ENCODE measurements around the gene RAP1A.

RAP1A gene

GRCh38 chr1:111720274-111720976, 100.8 kb downstream of the RAP1A start:
- DNase-seq (ENCODE audit: low spot score) = no peak

DNA sequence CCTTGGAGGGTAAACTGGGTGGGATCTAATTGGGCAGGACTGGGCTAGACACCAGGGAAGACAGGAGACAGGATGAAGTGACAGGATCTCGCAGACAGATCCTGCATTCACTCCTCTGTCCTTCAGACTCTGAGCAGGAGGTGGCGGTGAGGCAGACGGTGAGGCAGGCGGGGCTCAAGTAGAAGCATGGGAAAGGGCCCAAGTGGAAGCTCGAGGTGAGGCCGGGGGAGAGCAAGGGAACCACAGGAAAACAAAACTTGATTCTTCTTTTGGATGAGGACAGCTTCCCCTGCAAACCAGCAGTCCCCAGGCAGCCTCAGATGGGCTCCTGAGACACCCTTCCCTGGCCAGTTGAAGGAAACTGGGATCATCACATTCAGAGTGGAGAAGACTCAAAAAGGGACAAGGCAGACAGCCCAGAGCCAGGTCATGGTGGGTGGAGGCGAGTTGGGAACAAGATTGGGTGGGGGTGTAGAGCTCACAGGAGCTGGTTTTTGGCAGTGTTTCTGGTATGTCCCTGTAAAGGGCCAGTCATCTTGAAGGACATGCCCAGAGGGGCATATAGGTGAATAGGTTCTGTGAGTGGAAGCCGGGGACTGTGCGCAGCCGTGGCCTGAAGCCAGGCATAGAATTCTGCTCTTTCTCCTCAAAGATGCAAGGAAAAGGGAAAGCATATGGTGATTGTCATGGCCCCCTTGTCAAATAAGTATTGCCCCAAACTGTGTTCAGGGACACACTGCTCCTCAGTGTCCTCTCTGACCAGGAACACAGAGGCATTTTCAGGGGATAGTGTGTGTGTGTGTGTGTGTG, 101.6 kb downstream of the RAP1A start:
- no peak for DNase-seq (ENCODE audit: low spot score)

- DNase-seq (ENCODE audit: low spot score) = no peak
Observed at GRCh38 chr1:111723091-111723806, 103.7 kb downstream of the RAP1A start.

DNA sequence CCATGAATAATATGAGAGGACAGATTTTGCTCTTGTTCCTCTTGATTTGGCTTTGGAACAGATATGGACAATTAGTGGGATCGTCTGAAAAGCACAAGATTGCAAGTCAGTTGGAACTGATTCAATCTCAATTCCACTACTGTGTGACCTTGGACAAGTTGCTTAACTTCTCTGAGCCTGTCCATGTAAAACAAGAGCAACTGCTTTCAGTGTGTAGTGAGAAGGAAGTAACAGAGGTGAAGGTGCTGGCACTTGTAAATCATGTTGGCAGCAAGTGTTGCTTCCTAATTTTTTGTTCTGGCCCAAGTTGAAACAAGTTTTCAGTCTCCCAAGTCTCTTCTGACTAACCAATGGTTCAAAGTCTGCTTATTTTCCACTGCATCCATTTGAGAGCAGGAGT, 104.3 kb downstream of the RAP1A start:
- no peak for DNase-seq (ENCODE audit: low spot score)

DNA sequence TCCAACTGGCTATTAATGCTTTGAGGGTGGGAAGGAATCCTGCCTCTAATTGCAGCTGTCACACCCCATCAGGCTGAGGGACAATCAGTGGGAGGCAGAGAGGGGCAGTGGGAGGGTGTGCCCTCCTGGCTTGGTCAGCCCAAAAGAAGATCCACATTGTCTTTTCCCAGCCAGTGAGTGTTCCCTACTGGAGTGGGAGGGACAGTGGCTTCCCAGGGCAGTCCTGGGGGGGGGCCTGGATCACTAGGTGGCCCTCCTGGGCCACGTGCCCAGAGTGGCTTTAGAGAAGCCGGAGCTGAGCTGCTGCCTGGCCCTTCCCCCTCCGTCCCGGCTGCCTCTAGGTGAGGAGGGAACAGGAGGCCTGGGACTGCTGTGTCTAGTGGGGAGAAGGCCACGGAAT, 105.6 kb downstream of the RAP1A start:
- DNase-seq (ENCODE audit: low spot score) = no peak

GRCh38 chr1:111727056-111727455, 107.5 kb downstream of the RAP1A start:
- no peak for DNase-seq (ENCODE audit: low spot score)

- no peak for DNase-seq (ENCODE audit: low spot score)
Observed at GRCh38 chr1:111729271-111729921, 109.8 kb downstream of the RAP1A start.

- no peak for DNase-seq (ENCODE audit: low spot score)
Observed at GRCh38 chr1:111729946-111730681, 110.5 kb downstream of the RAP1A start.

DNA sequence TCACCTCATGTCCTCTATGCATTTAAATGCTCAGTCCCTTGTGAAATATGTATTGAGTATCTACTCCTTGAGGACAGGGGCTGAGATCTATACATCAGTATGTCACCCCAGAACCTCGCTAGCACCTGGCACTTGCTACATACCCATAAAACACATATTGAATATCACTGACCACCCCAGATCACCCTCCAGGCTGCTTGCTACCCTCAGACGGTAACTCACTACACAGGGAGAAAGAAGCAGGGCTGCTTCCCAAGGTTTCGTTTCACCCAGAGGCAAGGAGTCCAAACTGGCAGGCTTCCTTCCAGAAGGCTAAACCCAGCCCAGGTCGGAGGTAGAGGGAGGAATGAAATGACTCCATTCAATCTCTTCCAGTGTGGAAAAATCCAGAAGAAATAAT, 111.1 kb downstream of the RAP1A start:
- no peak for DNase-seq (ENCODE audit: low spot score)

GRCh38 chr1:111731956-111732355, 112.4 kb downstream of the RAP1A start:
- DNase-seq (ENCODE audit: low spot score) = no peak

- DNase-seq (ENCODE audit: low spot score) = no peak
Observed at GRCh38 chr1:111732718-111733117, 113.1 kb downstream of the RAP1A start.

- DNase-seq (ENCODE audit: low spot score) = peak; percentile 81
Observed at GRCh38 chr1:111733183-111733991, 113.8 kb downstream of the RAP1A start.

- no peak for DNase-seq (ENCODE audit: low spot score)
Observed at GRCh38 chr1:111733992-111734341, 114.4 kb downstream of the RAP1A start.

DNA sequence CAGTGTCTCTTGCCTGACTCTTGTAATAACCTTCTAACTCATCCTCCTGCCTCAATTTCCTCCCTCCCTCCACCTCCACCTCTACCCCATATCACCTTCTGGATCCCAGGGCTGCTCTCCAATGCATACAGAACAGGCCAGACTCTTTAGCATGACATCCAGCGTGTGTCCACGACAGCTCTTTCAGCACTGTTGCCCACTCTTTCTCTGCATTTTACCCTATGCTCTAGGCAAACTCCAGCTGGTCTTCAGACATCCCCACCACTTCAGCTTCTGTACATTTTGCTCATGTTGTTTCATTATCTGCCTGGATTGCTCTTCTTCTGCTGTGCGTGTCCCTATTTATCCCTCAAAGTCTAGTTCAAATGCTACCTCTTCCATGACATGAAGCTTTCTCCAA, 114.8 kb downstream of the RAP1A start:
- DNase-seq (ENCODE audit: low spot score) = no peak

GRCh38 chr1:111734856-111735255, 115.3 kb downstream of the RAP1A start:
- no peak for DNase-seq (ENCODE audit: low spot score)

DNA sequence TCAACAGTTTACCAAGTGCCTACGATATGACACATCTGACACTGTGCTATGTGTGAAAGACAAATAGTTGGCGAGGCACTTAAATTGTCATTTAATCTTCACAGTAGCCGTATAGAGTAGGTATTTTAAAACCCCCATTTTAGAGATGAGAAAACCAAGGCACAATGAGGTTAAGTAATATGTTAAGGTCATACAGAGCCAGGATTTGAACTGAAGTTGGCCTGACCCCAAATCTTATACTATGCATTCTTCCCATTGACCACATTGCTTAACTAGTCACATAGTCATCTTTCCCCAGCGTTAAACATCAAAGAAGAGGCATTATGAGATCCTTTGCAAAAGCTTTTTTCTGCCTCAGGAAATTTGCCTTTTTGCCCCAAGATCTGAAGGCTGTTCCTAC, 115.7 kb downstream of the RAP1A start:
- DNase-seq (ENCODE audit: low spot score) = no peak

GRCh38 chr1:111735858-111736544, 116.4 kb downstream of the RAP1A start:
- no peak for DNase-seq (ENCODE audit: low spot score)

GRCh38 chr1:111736548-111737215, 117.1 kb downstream of the RAP1A start:
- DNase-seq (ENCODE audit: low spot score) = no peak

GRCh38 chr1:111737216-111738132, 117.9 kb downstream of the RAP1A start:
- DNase-seq (ENCODE audit: low spot score) = no peak
